Stimulated activated CD4-positive, alpha-beta T cell treated with anti-CD3 and anti-CD28 coated beads, Interleukin-1b, Interleukin-23, amount 100 ng/mL, for 4 hours (primary cell): ENCODE results near the gene SLC22A14.
"Not testable (repeated sequence)": the region's sequence is repeated elsewhere in the genome, so short reads cannot be mapped to it uniquely, and the experiment has no call there.

Source experiments
- DNase-seq, 2 donors: peaks; one replicate each; pipeline ENCODE4 v3.0.0-alpha.2; 2020; ENCODE audit warnings: low read depth in 2 of 2

SLC22A14 gene

DNA sequence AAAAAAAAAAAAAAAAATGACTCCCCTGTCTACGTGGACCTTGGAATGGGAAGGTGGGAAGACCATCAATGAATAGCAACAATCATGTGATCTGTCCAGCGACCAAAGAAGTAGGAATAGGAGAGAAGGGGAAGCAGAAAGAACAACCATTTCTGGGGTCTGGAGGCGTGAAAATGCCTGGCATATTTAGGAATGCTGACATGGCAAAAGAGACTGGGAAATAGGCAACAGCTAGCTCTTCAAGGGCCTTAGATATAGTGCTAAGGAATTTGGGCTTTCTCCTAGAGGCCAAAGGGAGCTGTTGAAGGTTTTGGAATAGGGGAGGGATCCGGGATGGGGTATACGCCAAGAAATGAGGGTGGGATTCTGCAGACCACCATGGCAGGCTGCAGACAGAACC lies 10.5 kb upstream of the SLC22A14 start:
- DNase-seq, result no peak

DNA sequence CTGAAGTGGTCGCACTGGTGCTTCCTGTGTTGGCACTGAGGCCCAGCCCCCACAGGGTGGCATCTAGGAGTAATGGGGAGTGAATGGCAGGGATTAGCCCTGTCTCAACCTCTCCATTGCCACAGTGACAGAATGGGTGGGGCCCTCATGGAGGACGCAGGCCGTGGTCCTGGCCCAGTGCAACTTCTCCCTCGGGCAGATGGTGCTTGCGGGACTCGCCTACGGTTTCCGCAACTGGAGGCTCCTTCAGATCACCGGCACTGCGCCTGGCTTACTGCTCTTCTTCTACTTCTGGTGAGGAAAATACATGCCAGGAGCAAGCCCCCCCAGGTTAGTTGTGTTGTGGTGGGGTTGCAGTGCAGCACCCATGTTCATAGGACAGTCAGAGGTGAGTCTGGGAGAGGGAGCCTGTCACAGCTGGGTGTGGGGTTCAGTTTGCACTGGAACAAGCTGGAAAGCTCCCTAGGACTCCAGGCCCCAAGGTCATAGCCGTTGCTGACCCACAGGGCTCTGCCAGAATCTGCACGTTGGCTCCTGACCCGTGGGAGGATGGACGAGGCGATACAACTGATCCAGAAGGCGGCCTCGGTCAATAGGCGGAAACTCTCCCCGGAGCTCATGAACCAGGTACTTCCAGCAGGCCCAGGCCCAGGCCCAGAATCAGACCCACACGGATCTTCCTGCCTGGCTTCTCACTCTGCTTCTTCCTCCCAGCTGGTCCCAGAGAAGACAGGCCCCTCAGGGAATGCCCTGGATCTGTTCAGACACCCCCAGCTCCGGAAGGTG lies 7.0 kb upstream of the SLC22A14 start:
- DNase-seq, result no peak

DNA sequence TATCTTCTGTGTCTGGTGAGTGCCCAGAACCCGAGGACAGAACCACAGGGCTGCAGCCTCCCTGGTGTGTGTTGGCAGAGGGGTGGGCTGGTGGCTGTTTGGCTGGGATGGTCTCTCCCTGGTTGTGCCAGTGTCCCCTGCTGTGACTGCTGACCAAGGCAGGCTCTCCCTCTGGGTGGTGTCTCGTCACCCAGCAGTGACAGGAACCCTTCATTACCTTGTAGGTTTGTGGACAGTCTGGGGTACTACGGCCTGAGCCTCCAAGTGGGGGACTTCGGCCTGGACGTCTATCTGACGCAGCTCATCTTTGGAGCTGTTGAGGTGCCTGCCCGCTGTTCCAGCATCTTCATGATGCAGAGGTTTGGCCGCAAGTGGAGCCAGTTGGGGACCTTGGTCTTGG lies 6.4 kb upstream of the SLC22A14 start:
- no peak for DNase-seq

DNA sequence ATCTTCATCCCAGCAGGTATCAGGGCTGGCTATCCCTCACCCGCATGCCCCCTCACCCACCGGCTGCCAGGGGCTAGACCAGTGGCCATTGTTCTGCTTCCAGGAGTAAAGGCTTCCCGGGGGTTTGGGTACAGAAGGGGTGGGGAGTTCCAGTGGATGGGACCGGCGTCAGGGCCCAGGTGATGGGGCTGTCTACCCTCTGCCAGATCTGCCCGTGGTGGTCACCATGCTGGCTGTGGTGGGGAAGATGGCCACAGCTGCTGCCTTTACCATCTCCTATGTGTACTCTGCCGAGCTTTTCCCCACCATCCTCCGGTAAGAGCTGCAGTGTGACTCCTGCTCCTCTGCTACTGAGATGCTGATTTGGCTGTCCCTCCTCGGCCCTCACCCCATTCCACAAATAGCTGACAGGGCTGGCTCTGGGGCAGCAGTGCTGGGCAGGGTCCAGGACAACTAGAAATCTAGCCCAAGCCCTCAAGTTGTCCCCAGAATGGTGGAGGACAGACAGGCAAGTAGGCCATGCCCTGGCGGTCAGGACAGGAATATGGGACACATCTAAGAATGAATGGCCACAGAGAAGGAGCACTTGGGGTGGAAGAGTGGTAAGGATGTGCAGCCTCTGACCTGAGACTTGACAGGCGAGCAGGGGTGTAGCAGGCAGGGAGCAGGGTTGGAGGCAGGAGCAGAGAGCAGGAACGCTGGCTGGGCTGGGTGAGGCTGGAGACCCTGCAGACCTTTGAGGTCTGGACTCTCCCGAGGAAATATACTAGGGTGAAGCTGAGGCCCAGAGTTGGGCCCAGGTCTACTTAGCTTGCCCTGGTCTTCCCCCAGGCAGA lies 5.8 kb upstream of the SLC22A14 start:
- DNase-seq, result no peak

DNA sequence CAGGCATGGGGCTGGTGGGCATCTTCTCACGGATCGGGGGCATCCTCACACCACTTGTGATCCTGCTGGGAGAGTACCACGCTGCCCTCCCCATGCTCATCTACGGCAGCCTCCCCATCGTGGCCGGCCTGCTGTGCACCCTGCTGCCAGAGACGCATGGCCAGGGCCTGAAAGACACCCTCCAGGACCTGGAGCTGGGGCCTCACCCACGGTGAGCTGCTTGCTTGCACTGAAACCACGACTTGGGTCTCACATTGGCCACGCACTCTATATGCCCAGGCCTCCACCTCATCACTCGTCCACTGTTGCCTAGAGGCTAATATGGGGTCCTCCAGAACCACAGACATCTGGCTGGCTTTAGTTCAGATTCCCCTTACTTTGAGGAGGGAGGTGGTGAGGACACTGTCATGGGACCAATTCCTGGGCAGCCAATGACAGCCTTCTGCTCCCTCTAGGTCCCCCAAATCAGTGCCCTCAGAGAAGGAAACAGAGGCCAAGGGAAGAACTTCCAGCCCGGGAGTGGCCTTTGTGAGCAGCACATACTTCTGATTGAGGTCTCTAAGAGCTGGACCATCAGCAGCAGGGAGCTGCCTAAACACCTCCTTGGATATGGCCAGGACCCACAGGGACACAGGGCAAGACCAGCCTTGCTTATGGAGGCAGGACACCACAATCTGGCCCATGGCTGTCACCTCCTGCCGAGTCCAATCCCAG lies 5.0 kb upstream of the SLC22A14 start:
- DNase-seq, result no peak

DNA sequence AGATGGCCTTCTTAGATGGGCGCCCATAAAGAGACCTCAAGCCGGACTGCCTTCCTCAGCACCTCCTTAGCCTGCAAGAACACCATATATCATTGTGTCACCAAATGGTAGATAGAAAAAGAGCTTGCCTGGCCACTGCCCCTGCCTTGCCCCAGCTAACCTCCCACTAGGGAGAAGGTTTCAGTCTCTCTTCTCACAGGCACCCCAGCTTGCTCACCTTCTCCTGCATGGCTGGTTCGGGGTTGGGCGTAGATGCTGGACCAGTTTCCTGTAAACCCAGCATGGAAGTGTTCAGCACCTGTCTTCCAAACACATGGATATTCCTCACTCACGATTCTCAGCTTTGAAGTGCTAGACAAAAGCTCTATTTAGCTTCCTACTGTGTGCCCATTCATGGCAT lies 3.3 kb upstream of the SLC22A14 start:
- no peak for DNase-seq

DNA sequence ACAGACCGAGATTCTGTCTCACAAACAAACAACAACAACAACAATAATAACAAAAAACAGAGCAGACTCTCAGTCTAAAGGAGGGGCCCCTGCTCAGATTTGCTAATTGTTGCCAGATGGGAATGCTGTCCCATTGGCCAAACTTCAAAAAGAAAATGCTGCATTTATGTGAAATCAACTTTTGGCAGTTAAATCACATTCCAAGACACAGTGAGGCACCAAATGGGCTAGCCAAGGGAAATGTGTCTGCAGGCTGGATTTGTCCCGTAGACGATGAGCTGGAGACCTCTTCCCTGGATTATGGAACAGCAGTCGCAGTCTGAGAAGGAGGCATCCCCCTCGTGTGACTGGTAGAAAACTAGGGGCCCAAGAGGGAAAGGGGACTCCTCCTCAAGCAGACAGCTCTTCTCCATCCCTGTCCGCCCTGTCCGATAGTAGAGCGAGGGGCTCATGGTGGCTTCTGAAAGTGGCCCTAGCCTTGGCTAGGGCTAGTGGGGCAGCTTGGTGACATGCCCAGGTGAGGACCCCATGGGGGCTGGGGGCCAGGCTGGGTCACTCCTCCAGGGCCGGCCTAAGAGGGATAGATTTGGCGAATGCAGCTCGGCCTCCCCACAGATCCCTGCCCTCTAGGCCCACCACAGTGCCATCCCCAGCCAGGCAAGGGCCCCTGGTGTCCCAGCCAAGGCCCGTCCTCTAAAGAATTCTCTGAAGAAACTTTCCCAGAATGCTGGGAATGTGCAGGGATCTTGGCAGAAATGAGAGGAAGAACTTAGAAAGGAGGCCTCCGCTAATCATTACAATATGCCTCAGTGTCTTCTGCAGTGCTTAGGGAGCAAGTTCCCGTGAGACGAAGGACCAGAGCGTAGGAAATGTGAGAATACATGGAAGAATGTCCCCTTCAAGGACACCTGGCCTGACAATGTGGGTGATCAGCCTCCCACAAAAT lies 2.0 kb downstream of the SLC22A14 start:
- DNase-seq, result no peak

DNA sequence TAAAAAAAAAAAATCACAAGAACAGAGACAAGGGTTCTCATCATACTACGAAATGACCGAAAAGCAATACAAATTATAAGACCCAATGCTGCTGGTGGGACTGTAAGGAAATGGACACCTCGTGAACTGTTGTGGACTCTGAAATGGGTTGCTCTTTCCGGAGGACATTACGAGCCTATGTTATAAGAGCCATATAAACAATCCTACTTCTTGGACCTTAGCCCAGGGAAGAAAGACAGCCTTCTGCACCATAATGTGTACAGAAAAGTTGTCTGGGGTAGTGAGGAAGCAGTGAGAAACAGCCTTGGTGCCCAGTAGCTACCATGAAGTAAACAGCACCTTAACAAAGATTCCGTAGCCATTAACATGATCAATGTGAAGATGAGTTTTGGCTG lies 2.7 kb downstream of the SLC22A14 start:
- no peak for DNase-seq

DNA sequence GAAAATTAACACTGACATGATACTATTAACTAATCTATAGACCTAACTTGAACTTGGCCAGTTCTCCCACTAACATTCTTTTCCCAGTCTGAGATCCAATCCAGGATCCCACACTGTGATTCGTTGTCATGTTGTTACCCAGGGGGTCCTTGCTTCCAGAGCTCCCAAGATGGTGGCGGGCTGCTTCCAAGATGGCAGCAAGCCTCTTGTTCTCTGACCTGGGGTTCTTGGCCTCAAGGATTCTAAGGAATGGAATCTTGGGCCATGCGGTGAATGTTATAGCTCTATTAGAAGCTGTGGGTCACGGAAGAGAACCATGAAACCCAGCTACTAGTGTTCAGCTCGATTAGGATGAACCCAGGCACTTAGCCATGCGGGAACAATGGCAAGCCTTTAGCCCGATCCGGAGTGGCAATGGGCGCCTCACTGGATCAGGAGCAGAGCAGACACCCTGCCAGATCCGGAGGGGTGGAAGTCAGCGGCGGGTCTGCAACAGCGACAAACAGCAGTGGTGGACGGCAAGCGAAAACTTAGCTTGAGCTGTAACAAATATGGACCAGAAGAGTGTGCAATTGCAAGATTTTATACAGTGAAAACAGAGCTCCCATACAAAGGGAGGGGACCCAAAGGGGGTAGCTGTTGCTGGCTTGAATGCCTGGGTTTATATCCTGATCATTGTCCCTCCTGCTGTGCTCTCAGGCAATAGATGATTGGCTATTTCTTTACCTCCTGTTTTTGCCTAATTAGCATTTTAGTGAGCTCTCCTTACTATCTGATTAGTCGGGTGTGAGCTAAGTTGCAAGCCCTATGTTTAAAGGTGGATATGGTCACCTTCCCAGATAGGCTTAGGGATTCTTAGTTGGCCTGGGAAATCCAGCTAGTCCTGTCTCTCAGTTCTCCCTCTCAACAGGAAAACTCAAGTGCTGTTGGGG lies 7.5 kb downstream of the SLC22A14 start:
- DNase-seq, result not testable (repeated sequence)

DNA sequence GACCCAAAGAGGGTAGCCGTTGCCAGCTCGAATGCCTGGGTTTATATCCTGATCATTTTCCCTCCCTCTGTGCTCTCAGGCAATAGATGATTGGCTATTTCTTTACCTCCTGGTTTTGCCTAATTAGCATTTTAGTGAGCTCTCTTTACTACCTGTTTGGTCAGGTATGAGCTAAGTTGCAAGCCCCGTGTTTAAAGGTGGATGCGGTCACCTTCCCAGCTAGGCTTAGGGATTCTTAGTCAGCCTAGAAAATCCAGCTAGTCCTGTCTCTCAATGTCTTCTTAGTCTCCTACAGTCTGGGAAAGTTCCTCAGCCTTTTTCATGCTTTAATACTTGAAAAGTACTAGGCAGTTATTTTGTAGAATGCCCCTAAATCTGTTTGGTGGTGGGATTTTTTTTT lies 15.0 kb downstream of the SLC22A14 start:
- not testable (repeated sequence) for DNase-seq

DNA sequence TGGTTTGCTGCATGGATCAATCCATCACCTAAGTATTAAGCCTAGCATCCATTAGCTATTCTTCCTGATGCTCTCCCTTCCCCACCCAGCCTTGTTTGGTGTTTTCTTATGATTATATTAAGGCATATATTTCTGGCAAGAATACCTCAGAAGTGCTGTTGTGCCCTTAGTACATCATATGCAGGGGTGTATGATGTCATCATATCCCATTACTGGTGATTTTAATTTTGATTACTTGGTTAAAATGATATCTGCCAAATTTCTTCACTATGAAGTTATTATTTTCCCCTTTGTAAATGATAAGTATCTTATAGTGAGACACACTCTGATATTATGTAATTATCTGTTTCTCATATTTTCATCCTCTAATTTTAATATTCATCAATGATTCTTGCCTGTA lies 15.4 kb downstream of the SLC22A14 start:
- DNase-seq, result no peak

DNA sequence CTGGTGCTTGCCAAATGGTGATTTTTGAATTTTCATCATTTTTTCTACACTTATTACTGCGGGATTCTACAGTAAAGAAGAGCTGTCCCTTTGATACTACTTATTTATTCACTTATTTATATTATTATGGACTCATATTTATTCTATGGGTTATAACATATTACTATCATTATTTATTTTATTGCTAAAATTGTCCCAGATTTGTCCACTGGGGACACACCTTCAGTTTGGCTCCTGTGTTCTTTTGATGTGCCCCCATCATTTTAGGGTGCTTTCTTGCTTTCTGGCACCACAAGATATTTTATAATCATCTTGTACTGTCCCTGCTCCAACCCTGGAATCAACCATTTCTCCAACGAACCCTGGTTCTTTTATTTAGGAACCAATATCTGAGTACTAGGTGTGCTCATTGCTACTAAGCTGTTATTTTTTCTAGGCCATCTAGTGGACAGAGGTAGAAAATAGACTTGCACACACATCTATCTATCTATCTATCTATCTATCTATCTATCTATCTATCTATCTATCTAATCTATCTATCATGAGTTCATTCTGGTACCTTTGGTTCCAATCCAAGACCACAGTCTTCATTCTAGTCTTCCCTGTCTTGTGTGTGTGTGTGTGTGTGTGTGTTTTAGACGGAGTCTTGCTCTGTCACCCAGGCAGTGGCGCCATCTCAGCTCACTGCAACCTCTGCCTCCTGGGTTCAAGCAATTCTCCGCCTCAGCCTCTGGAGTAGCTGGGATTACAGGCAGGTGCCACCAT lies 16.0 kb downstream of the SLC22A14 start:
- no peak for DNase-seq

DNA sequence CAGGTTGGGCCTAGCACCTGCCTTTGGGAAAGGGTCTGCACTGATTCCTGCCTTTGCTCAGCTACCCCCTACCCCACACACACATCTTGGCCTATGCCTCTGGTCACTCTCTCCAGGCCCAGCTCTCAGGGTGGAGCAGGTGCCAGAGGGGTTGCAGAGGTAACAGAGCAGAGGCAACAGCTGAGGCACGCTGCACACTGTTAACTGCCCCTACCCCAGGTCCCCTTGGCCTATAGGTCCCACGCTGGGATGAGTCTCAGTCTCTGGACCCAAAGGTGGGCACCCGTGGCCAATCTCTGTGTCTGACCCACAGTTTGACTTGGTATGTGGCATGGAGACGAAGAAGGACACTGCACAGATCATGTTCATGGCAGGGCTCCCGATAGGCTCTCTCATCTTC lies 24.8 kb downstream of the SLC22A14 start:
- DNase-seq, result no peak

DNA sequence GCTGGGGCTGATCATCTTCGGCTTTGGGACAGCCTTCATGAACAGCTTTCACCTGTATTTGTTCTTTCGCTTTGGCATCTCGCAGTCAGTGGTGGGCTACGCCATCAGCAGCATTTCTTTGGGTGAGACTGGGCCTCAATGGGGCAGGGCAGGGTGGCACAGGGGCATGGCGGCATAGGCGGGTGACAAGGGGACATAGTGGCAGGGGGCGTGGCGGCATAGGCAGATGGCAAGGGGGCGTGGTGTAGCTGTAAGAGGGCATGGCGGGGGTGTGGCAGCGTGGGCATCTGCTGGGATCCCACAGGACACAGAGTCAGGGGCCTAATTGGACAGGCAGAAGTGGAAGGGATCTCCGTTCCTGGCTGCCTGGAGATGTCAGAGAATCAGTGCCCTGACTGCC lies 25.5 kb downstream of the SLC22A14 start:
- no peak for DNase-seq

DNA sequence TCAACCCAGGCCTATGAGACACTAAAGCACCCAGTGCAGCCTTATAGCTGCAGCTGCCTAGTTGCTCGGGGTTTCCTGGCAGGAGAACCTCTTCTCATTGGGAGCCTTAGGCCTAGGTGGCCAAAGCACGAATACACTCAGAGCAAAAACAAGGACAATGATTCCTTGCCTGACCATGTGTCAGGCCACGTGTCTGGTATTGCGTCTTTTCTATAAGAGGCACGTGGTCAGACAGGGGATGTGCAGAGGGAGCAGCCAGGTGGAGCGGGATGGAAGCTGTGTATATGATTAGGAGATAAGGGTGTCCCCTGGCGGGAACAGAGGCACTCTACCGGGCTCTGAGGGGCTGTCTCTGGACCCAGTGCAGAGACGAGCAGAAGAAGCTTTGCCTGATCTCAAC lies 26.4 kb downstream of the SLC22A14 start:
- no peak for DNase-seq

DNA sequence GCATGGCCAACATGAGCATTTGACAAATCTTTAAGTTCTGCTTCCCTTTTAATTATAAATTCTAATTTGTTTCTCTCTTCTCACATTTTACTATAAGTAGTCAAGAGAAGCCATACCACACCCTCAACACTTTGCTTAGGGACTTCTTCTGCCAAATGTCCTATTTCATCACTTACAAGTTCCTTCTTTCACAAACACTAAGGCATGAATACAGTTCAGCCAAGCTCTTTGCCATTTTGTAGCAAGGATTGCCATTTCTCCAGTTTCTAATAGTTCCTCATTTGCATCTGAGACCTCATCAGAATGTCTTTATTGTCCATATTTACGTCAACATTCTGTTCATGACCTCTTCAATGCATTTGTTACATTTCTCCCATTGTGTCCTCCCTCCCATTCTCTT lies 29.4 kb downstream of the SLC22A14 start:
- no peak for DNase-seq

DNA sequence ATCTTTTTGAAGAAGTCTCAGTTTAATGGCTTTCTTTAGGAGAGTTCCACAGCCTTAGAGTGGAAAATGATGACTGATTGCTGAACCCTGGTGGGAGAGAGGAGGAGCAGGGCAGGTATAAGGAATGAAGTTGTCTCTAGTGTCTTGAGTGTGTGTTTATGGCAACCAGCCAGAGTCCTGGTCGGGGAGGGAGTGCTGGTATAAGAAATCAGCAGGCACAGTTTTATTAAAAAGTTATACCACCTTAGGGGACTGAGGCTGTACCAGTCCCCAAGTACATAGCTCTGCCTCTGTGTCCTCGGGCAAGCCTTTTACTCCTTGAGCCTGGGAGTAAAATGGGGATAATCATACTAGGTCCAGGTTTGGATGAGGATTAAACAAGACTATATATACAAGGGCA lies 29.8 kb downstream of the SLC22A14 start:
- no peak for DNase-seq

DNA sequence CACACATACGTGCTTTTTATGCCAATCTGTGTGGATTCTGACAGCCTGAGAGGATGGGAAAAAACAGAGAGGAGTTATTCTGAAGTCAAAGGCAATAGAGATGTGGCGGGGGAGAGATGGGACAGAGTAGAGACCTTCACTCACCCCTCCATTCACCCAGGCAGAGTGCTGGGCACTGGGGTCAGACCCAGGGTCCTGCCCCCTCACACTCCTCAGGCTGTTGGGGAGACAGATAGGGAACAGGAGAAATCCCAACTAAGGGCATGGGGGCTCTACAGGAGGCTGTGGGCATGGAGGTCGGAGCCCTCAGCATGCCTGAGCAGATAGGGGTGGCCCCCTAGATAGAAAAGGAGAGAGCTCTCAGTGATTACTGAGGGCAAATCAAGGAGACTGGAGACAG lies 30.3 kb downstream of the SLC22A14 start:
- DNase-seq, result no peak

DNA sequence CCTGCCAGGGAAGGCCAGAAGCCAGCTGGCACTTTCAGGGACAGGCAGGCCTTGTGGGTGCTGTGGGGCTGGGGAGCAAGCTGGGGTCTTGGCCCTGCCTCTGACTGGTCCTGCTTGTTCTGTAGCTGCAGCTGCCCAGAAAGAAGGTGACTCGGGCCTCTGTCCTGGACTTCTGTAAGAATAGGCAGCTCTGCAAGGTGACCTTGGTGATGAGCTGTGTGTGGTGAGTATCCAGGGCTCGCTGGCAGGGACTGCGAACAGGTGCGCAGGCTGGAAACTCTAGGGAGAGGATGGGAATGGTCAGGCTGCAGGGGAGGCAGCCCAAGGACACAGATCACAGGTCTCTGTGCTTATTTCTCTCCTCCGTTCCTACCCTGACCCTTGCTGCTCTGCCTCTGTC lies 31.2 kb downstream of the SLC22A14 start:
- DNase-seq, result no peak

DNA sequence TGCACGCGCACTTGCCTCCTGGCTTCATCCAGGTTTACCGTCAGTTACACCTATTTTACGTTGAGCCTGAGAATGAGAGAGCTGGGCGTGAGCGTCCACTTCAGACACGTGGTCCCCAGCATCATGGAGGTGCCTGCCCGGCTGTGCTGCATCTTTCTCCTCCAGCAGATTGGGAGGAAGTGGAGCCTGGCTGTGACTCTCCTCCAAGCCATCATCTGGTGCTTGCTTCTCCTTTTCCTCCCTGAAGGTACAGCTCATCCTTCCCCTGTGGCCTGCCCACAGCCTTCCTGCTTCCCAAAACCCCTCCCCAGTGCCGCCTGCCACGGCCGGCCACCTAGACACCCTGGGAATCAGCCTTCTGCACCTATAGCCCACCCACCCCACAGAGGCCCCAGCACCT lies 31.6 kb downstream of the SLC22A14 start:
- no peak for DNase-seq
